Measurements from ENCODE around the gene C6orf89. TPM values are rescaled to one million over a fixed set of nuclear protein-coding genes. Genes with fewer than 3 reads are reported as not detected.
A peak's percentile ranks its signal among the peaks of the same experiment; 100 is the strongest.

Gene C6orf89
- total RNA-seq, 1 experiment from 2014 or later, result 19.1 TPM

DNA sequence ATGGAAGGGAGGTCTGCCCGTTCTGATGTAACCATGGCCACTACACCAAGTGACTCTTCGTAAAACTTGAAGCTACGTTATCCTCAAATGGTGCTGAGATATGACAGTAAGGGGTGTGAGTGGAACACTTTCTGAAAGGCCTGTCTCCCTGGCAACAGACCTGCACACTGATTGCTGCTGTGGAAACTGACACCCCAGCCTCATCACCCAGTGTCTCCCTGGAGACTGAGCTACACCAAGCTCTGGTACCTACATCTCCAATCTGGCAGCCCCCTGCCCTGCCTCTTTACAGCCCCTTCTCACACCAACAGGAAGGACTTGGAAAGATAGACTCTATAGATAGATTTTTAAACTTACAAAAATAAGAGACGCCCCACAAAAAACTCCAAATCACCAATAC lies 82.0 kb downstream of the C6orf89 start:
- DNase-seq (ENCODE audit: low spot score), result no peak

DNA sequence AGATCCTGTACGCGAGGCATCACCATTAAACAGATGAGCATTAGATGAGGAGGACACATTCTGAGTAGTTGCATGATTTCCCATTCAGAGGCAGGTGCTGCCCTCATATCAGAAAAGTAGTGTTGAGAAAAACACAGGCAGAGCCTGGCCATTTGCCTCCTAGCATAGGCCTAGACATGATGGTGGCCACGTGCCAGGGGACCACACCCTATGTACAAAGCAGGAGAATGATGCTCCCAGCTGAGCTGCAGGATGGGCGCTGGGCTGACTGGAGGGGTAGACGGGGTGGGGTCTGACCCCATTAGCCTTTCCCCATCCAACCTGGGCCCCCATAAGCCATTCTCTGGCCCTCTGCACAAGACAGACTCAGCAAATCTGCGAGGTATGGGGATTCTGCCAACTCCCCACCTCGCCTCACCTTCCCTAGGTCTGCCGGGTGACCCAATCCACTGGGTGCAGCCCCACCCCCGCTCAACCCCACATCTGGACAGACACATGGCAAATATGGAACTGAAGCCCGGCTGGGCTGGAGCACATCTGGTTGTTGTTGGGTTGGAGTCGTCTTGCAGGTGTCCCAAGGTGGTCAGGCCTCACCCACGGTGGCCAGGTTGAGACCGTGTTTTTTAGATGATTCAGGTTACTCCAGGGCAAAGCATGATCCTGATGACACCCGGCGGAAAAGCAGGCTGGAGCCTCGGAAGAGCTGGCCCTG lies 82.7 kb downstream of the C6orf89 start:
- DNase-seq (ENCODE audit: low spot score), result no peak

DNA sequence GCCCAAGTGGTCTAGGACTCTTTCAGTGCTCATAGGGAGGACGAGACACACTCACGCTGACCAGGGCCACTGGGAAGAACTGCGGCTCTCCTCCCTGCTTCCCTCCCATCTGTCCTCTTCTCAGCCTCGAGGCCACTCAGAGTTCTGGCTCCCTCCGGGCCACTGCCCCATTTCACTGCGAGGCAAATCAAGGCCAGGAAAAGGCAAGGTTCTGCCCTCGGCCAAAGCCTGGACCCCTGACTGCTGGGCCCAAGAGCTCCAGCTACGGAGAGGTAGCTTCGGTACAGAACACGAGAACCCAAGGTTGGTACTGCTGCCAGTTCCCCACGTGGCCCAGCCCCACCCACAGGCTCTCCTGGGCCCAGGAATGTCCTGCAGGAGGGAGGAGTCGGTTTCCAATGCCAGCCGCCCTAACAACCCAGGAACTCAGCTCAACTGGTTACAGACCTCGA lies 83.5 kb downstream of the C6orf89 start:
- peak; percentile 67 for DNase-seq (ENCODE audit: low spot score)

DNA sequence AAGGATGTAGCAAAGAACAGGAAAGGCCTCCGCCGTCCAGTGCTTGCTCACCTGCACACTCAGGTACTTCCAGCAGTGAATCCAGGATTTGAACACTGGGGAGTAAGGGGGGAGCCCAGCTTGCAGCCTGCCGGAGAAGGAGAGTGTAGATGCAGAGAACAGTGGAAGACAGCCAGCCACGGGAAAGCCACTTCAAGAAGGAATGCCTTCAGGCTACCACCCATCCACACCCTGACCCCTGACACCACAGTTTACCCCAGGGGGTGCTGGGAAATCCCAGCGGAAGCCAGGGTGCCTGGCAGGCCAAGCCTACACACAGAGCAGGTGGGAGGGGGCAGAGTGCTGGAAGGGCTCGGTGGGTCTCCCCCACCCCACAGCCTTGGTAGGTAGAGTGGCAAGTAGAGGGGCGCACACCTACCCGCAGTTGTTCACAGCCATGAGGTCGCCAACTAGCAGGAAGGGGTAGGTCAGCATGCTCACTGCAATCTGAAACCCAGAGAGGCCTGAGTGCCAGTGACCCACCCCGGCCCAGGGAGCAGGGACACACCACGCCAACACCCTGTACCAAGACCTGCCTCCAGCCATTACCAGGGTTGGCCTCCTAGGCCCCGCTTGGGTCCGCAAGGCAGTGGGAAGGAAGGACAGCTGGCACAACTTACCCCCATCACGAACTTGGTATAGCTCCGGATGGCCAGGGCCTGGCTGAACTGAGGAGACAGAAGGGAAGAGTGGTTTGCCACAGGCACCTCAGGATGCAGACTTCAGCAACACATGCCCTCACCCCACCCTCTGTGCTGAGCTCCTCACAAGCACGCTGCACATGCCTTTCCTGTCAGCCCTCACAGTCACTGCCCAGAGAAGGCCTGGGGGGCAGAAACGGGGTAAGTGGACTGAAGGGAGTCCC lies 84.5 kb downstream of the C6orf89 start:
- no peak for DNase-seq (ENCODE audit: low spot score)

DNA sequence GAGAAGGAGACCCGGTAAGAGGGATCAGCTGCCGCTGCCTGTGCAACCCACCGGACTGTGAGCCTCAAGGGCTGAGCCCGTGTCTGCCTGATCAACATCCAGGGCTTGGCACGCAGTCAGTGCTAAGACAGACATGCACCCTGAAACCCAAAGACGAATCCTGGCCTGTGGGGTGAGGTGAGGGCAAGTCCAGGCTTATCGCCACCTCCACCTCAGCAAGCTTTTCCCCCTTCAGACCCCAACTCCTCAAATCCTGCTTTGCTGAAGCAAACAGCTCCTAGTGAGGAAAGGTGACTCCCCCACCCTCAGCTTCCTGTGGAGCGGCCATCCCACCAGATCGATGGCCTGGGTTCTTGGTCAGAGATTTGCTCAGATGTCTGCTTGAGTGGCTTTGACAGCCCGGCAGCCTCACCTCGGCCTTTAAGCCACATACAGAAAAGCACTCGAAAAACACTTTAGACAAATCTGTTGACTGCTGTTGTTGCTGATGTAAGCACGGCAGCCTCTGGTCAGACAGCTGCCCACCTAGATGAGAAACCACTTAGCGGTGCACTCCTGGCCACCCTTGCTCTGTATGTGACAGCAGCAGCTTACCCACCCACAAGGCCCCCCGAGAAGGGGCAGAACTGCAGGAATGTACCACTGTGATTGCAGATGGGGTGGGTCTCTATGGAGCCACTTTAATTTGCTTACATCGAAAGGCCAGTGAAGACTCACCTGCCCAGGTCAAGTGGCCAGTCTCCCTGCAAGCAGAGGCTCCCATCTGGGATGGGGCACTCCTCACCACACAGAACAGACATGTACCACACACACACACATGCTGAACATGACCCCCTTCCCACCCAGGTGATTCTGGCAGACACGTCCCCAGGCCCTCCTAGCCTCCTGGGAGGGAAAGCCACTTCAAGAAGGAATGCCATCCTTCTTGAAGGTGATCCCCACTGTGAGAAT lies 85.4 kb downstream of the C6orf89 start:
- no peak for DNase-seq (ENCODE audit: low spot score)

DNA sequence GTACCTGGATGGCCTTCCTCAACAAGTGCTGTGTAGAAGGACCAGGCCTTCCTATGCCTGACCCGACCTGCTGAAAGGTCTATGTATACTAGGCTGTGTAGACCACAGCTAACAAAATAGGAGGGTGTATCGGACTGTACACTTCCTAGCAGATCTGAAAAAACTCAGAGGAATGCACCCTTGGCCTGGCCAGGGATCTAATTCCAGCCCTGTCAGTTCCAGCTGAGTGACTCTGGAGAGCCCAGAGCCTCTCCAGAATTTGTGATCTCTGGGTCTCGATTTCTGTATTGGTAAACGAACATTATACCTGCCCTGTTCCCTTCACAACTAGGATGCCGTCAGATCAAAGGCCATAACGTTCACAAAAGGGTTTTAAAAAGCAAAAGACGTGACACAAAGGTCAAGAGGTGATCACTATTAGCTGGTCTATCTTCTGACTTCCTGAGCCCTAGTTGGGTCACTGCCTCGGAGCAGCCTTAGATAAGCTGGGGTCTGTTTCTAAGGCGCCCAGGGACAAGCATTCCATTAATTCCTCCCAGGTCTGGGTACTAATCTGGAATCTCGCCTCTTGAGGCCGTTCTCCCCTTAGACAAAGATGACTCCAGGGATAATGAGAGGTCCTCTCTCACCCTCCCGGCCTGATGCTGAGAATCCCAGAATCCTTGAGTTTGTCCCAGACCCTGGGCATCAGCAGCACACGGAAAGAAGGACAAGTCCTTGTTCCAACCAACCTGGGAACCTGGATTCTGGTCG lies 86.3 kb downstream of the C6orf89 start:
- no peak for DNase-seq (ENCODE audit: low spot score)

DNA sequence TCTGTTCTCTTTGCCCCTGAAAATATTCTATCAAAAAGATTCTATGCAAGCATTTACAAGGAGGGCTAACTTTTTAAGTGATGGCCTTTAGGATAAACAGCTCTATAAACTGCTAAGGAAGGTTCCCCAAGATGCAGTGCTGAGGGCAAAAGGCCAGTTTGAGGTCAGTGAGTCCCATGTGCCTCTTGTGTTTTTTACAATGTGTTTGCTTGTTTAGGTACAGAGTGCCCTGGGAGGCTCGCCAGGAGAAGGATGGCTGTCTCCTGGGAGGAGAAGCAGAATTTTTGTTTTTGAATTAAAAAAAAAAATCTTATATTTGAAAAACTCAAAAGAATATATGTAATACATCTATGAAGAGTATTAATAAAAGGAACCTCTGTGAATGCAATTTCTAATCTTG lies 87.4 kb downstream of the C6orf89 start:
- DNase-seq (ENCODE audit: low spot score), result no peak

DNA sequence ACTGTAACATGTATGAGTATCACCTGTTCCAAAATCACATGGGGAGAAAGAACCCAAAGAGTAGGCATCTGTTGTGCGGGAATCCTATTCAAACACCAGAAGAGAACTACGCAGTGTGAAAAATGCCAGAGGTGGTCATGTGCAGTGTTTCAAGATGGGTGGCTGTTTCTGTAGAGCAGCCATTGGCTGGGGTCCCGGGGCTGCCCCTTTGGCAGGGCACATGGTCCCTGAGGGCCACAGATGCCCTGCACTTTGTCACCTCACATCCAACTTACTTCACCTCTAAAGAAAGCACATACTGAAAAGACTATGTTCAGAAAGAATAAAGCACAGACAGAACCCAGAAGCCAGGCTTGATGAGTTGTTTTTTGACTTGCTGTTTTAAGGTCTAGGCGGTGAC lies 87.9 kb downstream of the C6orf89 start:
- no peak for DNase-seq (ENCODE audit: low spot score)

DNA sequence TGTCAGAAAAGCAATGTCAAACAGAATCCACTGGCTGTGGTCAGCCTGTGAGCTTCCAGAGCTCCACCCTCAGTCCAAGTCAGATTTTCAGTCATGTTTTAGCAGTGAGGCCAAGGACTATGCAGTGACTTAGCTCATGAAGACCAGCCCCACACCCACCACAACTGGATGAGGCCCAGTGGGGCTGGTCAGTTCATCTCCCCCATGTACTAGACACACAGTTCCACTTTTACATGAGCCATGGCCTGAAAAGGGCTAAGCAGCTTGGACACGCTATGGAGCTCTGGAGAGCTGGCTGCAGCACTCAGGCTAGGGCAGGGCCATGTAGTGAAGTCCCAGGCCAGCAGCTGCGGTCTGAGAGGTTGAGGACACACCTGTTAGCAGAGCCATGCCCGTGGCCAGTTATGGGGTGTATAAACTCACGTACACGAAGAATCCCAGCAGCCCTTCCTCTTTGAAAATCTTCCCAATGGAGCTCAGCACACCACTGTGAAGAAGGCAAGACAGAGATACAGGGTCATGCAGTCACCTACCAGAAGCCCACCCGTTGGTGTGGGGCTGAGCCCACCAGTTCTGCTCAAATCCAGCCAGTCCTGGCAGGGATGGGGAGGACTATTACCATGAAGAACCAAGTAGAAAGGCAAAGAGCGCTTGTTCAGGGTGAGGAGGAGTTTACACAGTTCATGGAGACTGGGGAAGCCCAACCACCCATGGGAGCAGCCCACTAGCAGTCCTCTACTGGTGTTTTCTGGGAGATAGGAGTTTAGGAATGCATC lies 89.7 kb downstream of the C6orf89 start:
- no peak for DNase-seq (ENCODE audit: low spot score)

DNA sequence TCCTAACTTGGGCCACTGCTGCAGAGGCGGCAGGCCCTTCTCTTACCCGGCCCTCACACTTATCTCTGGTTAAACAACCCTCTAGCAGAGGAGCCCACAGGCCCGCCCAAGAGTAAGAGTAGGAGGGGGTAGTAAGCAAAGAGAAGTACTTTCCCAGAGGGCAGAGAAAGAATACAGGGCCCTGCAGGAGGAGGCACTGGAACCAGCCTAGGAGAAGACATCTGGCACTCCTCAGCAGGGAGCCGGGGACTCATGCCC lies 90.2 kb downstream of the C6orf89 start:
- no peak for DNase-seq (ENCODE audit: low spot score)

DNA sequence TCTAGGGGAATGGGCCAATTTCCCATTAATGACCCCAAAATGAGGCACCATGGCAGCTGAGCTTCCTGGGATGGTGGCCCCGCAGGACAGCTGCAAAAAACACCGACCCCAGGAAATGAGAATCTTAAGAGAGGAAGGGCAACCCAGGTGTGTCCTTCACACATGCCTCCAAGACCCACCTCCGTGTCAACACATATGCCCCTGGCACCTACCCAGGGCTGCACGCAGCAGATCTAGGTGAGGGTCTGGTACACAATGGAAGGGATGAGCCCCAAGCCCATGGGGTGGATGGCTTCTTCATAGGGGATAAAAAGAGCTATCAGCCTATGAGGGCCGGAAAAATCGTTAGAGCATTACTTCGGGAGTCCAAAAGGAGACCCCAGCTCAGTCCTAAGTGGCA lies 90.8 kb downstream of the C6orf89 start:
- DNase-seq (ENCODE audit: low spot score), result no peak

DNA sequence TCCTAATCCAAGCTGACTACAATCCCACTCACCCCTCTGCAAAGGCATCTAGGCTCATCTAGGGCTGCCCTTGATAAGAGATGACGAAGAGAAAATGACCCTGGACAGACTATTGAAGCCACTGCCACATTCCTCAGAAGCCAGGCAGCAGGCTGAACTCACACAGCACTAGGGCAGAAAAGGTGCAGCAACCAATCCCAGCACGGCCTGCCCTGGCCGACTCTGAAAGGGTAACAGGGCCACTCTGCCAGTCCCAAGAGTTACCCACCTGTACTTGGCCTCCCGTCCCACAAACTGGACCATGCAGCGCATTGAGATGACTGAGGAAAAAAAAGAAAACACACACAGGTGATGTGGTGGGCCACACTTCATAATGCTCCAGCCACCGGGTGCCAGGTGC lies 91.2 kb downstream of the C6orf89 start:
- no peak for DNase-seq (ENCODE audit: low spot score)

DNA sequence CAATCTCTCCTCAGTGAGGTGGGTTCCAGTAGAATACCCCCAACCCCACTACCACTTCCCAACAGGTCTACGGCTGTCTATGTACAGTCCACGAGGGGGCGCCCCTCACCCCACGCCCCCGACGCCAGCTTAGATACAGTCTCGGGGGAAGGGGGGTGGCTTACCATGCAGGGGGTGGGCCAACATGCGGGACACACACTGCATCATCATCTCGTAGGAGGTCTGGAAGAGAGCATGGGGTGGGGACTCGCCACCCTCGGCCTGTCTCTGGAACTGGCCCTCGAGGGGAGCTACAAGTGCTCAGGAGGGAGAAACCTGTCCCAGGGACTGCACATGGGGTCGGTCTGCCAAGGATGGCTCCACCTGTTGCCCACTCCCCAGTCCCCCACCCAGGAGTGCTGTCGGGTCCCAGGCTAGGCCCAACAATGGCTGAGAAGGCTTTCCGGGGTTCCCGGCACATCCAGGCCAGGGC lies 91.8 kb downstream of the C6orf89 start:
- no peak for DNase-seq (ENCODE audit: low spot score)

Other genes with a start within 250 kb of the C6orf89 start
- gene CDKN1A, start 207.2 kb upstream of the C6orf89 start, total RNA-seq (2014; rRNA removed; shearing (Covaris generic)), result 63.8 and 67.4 TPM in 2 replicates
- gene RAB44, start 188.1 kb upstream of the C6orf89 start, total RNA-seq (2014; rRNA removed; shearing (Covaris generic)), result not detected in 2 replicates
- gene CPNE5, start 46.5 kb upstream of the C6orf89 start, total RNA-seq (2014; rRNA removed; shearing (Covaris generic)), result 0.10 TPM in 1 of 2 replicates, not detected in the other
- 23.3 and 24.4 TPM in 2 replicates for gene PPIL1, start 11.1 kb upstream of the C6orf89 start, total RNA-seq (2014; rRNA removed; shearing (Covaris generic))
- gene PI16, start 68.8 kb downstream of the C6orf89 start, total RNA-seq (2014; rRNA removed; shearing (Covaris generic)), result 0.29 TPM in 1 of 2 replicates, not detected in the other
- gene MTCH1, start 100.2 kb downstream of the C6orf89 start, total RNA-seq (2014; rRNA removed; shearing (Covaris generic)), result 254 and 264 TPM in 2 replicates
- 0.31 and 0.53 TPM in 2 replicates for gene FGD2, start 119.7 kb downstream of the C6orf89 start, total RNA-seq (2014; rRNA removed; shearing (Covaris generic))

Data from HT-29 (cell line).